AML-193 (cell line): Measurements from ENCODE around the gene DGAT2L6.
"Not testable (repeated sequence)": the region's sequence is repeated elsewhere in the genome, so short reads cannot be mapped to it uniquely, and the experiment has no call there.

Experiments used
- DNase-seq, 2 experiments: peaks; one replicate each; lab custom pipeline; 2025; lab: John Stamatoyannopoulos, UW

Gene DGAT2L6

GRCh38 chrX:70196961-70197720 lies 19.9 kb downstream of the DGAT2L6 start:
- peak; percentile 4 to 41 for DNase-seq

- DNase-seq, result no peak
Measured at GRCh38 chrX:70201732-70202131, 24.4 kb downstream of the DGAT2L6 start.

- no peak for DNase-seq
Measured at GRCh38 chrX:70208479-70208878, 31.2 kb downstream of the DGAT2L6 start.

GRCh38 chrX:70209570-70209969 lies 32.3 kb downstream of the DGAT2L6 start:
- DNase-seq, result not testable (repeated sequence)

- DNase-seq, result no peak
Measured at GRCh38 chrX:70219938-70220764, 42.9 kb downstream of the DGAT2L6 start.

GRCh38 chrX:70226048-70226447 lies 48.8 kb downstream of the DGAT2L6 start:
- no peak for DNase-seq

GRCh38 chrX:70226687-70227086 lies 49.4 kb downstream of the DGAT2L6 start:
- DNase-seq, result no peak

GRCh38 chrX:70231666-70232065 lies 54.4 kb downstream of the DGAT2L6 start:
- DNase-seq, result no peak

- DNase-seq, result no peak
Measured at GRCh38 chrX:70234355-70234754, 57.1 kb downstream of the DGAT2L6 start, which contains the start of gene AWAT1. Gene AWAT1, plus strand, starts transcription at chrX:70234655. Its CDS starts 41 bp downstream, at chrX:70234696.

- DNase-seq, result no peak
Measured at GRCh38 chrX:70240751-70241150, 63.5 kb downstream of the DGAT2L6 start.

GRCh38 chrX:70241501-70241900 lies 64.2 kb downstream of the DGAT2L6 start:
- no peak for DNase-seq

- not testable (repeated sequence) for DNase-seq
Measured at GRCh38 chrX:70243601-70244000, 66.3 kb downstream of the DGAT2L6 start.

GRCh38 chrX:70244881-70245280 lies 67.6 kb downstream of the DGAT2L6 start:
- DNase-seq, result no peak

- no peak for DNase-seq
Measured at GRCh38 chrX:70247252-70247651, 70.0 kb downstream of the DGAT2L6 start.

GRCh38 chrX:70252491-70252890 lies 75.2 kb downstream of the DGAT2L6 start:
- no peak for DNase-seq

- DNase-seq, result no peak
Measured at GRCh38 chrX:70253377-70254062, 76.2 kb downstream of the DGAT2L6 start.

- no peak for DNase-seq
Measured at GRCh38 chrX:70254063-70254400, 76.7 kb downstream of the DGAT2L6 start.

- DNase-seq, result no peak
Measured at GRCh38 chrX:70254909-70255308, 77.6 kb downstream of the DGAT2L6 start.
